NCI-H460 (cell line): Measurements from ENCODE around the gene CCNE1. TPM values are rescaled to one million over a fixed set of nuclear protein-coding genes. Genes with fewer than 3 reads are reported as not detected.

Experiments used
- DNase-seq: peaks from one replicate; pipeline ENCODE4 v3.0.0-alpha.2; 2016; ENCODE audit warnings: low read depth; ENCODE audit errors: extremely low read depth
- total RNA-seq: library from RNA; depleted of rRNA; stranded (reverse); fragments of >200 nt; shearing (Covaris generic); gene quantifications from 2 replicates; pipeline ENCODE4 v1.2.3, GENCODE V29; 2014

Gene CCNE1
- total RNA-seq, 1 experiment from 2014 or later, result 5.4 TPM

DNA sequence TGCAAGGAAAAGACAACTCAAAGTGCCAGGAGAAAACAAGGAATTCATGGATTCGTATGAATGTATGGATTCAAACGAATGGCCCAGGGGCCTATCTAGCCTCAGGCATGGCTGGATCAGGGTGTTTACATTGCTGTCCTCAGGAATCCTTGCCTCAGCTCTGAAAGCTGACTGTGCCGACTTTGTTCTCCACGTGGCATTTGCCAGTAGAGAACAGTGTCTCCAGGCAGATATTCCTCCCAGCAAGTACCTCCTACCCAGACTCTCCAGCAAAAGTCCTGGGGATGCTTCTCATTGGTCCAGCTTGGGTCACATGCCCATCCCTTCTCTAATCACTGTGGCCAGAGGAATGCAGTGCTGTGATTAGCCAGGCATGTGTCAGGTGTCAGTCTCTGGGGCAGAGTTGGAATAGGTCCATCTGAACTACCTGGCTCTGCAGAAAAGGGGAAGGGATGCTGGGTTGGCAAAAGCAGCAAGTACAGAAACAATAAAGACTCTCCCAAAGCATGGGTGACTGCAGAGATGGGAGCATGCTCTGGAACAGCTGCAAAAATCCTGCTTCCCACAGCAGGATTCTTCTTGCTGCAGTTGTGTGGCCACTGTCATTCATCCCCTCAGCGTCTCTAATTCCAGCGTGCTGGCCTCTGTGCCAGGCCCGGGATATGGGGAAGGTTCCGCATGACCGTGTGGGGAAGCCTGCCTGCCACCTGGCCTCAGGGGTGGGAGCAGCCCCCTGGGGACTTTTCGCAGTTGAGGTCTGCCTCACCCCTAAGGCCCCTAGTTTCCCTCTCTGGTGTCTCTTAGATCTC, 30.0 kb downstream of the CCNE1 start:
- no peak for DNase-seq

- DNase-seq, result no peak
These were observed 30.8 kb downstream of the CCNE1 start for GRCh38 chr19:29842471-29843179.

- no peak for DNase-seq
These were observed 31.6 kb downstream of the CCNE1 start for GRCh38 chr19:29843180-29844051.

- peak; percentile 76 for DNase-seq
These were observed 33.2 kb downstream of the CCNE1 start for GRCh38 chr19:29844891-29845573.

- no peak for DNase-seq
These were observed 33.9 kb downstream of the CCNE1 start for GRCh38 chr19:29845574-29846176.

DNA sequence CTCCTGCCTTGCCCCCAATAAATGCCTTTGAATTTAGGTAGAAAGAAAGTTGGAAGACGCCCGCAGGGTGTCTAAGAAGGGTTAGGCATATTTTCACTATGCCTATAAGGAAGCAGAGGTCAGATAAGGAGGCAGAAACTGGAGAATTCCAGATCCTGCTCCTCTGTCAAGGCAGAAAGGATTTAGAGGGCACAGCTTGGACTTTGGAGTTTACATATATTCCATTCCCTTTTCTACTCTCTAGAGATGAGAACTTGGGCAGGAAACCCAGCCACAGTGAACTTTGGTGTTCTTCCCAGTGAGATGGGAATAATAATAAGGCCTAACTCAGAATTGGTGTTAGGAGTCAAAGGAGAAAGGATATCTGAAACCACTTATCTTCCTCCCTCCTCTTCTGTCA, 37.4 kb downstream of the CCNE1 start:
- DNase-seq, result no peak

DNA sequence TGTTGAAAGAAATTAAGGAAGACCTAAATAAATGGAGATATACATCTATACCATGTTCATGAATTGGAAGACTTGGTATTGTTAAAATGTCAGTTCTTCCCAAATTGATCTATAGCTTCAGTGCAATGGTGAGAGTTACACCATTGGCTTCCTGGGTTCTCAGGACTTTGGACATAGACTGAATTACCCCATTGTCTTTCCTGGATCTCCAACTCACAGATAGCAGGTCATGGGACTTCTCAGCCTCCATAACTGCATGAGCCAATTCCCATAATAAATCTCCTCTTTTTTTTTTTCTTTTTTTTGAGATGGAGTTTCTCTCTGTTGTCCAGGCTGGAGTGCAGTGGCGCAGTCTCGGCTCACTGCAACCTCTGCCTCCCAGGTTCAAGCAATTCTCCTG, 38.7 kb downstream of the CCNE1 start:
- DNase-seq, result no peak

DNA sequence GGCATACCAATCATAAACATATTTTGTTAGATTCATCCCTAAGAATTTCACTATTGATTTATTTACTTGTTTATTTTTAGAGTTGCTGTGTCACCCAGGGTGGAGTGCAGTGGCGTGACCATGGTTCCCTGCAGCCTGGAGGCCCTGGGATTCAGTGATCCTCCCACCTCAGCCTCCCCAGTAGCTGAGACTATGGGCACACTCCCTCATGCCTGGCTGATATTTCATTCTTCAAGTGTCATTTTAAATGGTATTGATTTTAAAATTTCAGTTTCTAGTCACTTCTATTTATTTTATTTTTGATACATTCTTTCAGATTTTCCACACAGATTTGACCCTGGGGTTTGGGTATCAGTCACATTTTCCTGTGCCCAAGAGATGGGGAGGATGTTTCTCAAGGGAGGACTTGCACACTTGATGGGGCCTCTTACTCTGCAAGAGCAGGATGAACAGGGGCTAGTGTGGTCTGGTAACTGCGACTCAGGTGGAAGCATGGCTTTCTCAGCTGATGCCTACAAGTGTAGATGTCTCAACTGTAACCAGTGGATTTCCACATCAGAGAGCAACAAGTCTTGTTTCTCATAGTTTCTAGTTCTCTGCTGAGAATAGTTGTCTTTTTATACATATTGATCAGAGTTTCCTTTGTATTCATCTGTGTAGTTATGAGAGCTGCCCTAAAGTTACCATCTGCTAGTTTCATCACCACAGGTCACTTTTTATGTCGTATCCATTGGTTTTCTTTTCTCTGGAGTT, 40.2 kb downstream of the CCNE1 start:
- no peak for DNase-seq

DNA sequence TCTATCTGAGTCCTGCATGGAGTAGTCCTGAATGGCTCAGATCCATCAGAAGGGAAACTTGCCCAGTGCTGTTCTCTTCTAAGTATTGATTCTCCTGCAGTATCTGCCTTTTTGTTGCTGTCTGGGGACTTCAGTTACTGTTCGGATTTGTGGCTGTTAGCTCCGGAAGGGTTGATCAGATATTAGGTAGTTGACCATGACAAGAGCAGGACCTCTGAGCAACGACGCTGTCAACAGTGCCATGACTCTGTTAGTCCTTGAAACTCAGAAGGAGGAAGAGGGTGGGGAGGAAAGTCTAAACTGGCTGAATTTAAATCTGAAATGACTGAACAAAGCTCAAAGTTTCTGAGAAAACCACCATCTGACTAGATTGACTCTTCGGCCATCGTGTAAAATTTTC, 42.2 kb downstream of the CCNE1 start:
- DNase-seq, result no peak

DNA sequence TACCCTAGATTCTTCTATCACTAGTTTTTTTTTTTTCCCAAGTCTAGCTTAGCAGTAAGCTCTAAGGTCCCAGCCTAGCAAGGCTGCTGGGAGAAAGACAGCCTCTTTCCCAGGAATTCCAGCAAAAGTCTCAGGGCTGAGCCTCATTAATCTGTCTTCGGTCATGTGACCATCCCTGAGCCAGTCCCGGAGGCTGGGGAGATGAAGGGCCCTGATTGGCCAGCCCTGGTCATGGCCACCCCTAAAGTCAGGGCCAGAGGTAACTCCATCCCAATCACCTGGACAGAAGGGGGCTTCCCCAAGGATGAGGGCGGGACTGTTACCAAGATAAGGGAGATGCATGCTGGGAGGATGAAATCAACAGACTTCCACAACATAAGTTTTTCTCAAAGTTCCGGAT, 43.3 kb downstream of the CCNE1 start:
- no peak for DNase-seq

DNA sequence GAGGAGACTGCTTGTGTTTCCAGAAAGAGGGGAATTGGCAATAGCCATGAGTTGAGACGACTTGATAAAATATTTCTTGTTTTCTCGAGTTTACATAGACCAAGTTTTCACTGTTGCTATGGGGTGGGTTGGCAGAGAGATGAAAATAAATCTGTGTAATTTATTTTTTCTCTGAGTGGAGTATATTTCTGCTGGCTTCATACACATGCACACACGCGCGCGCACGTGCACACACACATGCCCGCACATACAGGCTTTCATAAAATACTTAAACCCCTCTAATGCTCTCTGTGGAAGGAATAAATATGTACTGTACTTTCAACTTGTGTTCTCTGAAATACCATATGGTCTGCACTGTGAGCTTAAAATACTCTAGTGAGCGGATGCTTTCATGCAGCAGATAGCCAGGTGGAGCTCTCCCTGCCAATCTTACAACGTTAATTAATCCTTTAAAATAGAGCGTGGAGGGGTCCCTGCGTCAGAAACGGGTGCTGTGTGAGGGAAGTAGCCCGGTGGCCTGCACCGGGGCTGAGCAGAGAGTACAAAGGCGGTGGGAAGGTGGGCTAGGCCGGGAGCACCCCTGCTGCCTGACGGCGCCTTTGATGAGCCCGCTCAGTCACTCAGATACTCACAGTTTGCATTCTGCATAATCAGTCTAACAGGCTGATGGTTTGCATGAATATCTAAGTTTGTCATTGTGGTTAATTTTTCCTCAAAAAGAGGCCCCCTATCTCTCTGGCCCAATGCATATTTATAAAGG, 44.1 kb downstream of the CCNE1 start:
- DNase-seq, result no peak

DNA sequence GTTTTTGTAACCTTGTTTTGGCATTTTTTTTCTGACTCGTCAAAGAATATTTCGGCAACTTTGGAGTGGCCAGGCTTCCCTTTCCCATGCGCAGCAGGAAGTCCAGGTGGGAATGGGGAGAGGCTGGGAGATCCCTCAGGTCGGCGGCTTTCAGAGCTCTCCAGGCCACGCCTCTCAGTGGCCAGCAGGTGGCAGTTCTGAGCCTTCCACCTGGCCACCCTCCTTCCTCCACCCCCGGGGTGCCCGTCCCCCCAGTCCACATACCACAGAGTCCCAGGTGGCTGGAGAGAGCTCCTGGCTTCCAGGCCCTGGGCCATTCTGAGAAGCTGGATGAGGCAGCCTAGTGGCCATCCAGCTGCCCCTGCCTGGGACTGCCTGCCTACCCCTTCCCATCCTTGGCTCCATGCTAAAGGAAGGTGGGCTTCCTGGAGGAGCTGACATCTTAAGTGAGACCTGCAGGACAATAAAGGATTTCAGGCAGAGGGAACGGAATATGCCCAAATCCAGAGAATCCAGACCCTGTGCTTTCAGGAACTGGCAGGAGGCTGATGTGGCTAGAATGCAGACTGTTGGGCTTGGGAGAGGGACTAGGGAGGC, 46.3 kb downstream of the CCNE1 start:
- no peak for DNase-seq

- no peak for DNase-seq
These were observed 46.8 kb downstream of the CCNE1 start for GRCh38 chr19:29858621-29859020.

- DNase-seq, result no peak
These were observed 48.7 kb downstream of the CCNE1 start for GRCh38 chr19:29860492-29860891.

- no peak for DNase-seq
These were observed 49.8 kb downstream of the CCNE1 start for GRCh38 chr19:29861574-29861973.

GRCh38 chr19:29866011-29866410, 54.2 kb downstream of the CCNE1 start:
- no peak for DNase-seq

DNA sequence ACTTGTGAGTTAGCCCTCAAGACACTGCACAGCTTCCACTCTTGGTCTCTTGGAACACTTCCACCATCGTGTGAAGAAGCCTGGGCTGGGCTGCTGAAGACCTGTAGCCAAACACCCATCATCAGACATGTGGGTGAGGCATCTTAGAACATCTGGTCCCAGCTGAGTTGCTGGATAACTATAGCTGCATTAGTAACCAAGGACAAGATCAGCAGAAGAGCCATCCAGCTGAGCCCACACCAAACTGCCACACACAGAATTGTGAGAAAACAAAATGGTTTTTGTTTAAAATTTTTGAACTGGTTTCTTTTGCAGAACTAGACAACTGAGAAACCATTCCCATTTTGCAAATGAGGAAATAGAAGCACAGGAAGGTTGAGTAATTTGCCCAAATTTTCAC, 56.2 kb downstream of the CCNE1 start:
- no peak for DNase-seq

- no peak for DNase-seq
These were observed 59.4 kb downstream of the CCNE1 start for GRCh38 chr19:29871143-29871542.
